ENCODE results near the gene CFAP61.

GRCh38 chr20:20353576-20353975 lies 301.2 kb downstream of the CFAP61 start:
- no peak for TF ChIP-seq YY1 (IDR thresholded peaks at IDR 0.05; ENCODE audit: low read depth)
- TF ChIP-seq SIN3A (IDR thresholded peaks at IDR 0.05; ENCODE audit: borderline replicate concordance, low read depth, low read length), result no peak
- TF ChIP-seq GABPA (IDR thresholded peaks at IDR 0.05; ENCODE audit: low read depth), result no peak
- no peak for TF ChIP-seq RFX5 (IDR thresholded peaks at IDR 0.05; ENCODE audit: low read length)
